ENCODE measurements around the gene AVPR2. TPM values are rescaled to one million over a fixed set of nuclear protein-coding genes. Genes with fewer than 3 reads are reported as not detected.

AVPR2 gene
- total RNA-seq, 1 donor, result not detected

GRCh38 chrX:153953892-153954557, 49.6 kb downstream of the AVPR2 start:
- TF ChIP-seq, protein P1, sequence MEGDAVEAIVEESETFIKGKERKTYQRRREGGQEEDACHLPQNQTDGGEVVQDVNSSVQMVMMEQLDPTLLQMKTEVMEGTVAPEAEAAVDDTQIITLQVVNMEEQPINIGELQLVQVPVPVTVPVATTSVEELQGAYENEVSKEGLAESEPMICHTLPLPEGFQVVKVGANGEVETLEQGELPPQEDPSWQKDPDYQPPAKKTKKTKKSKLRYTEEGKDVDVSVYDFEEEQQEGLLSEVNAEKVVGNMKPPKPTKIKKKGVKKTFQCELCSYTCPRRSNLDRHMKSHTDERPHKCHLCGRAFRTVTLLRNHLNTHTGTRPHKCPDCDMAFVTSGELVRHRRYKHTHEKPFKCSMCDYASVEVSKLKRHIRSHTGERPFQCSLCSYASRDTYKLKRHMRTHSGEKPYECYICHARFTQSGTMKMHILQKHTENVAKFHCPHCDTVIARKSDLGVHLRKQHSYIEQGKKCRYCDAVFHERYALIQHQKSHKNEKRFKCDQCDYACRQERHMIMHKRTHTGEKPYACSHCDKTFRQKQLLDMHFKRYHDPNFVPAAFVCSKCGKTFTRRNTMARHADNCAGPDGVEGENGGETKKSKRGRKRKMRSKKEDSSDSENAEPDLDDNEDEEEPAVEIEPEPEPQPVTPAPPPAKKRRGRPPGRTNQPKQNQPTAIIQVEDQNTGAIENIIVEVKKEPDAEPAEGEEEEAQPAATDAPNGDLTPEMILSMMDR (IDR thresholded peaks at IDR 0.05; ENCODE audit: extremely low read depth, low read depth, low read length), result no peak
- H3K9me3 ChIP-seq (ENCODE audit: low read depth, low read length), result no peaks in the 10 kb centered on the region
- no peaks in the 10 kb centered on the region for H3K27me3 ChIP-seq (ENCODE audit: insufficient read depth, low read length)
- H3K27ac ChIP-seq (ENCODE audit: low read depth, low read length), result no peak overlapping the region
- H3K36me3 ChIP-seq (ENCODE audit: insufficient read depth, low read length), result peaks cover 81% of the 10 kb centered on the region
- H3K4me3 ChIP-seq (ENCODE audit: insufficient read depth, low read length), result no peak overlapping the region
- H3K4me2 ChIP-seq (ENCODE audit: insufficient read depth, low read length), result no peak overlapping the region
- H4K20me1 ChIP-seq (ENCODE audit: insufficient read depth, low read length), result peaks cover 2% of the 10 kb centered on the region
- DNase-seq (ENCODE audit: insufficient read length, low spot score, missing footprints), result no peak
- H3K79me2 ChIP-seq (ENCODE audit: insufficient read depth, low read length), result no peaks in the 10 kb centered on the region
- H2AFZ ChIP-seq (ENCODE audit: low read length), result no peak overlapping the region
- H3K4me1 ChIP-seq (ENCODE audit: insufficient read depth, low read length), result no peaks in the 10 kb centered on the region

DNA sequence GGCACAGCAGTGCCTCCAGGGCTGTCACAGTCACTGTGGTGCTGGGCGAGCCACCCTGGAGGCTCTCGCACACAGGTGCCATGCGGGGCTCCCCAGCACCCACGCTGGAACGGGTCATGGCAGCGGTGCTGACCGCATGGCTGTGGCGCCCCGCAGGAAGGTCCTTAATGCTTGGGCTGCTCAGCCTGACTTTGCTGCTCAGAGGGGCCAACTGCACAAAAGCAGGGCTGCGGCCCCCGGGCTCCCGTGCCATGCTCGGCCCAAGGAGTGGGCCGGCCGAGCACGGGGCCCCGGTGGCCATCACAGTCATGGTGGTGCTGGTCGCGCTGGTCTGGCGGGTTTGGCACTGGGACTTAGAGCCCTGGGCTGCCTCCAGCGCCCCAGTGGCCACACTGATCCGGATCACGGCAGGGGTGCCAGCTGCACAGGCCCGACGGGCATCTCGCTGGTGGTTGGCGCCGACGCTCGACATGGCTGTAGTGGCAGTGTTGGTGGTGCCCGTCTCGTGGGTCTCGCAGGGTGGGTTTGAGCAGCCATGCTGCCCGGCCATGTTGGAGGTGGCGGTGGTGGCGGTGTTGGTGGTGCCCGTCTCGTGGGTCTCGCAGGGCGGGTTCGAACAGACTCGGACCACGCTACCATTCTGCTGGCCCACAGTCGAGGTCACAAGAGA, 50.2 kb downstream of the AVPR2 start:
- TF ChIP-seq, protein P1 (IDR thresholded peaks at IDR 0.05; ENCODE audit: extremely low read depth, low read depth, low read length), result no peak
- H3K4me3 ChIP-seq (ENCODE audit: insufficient read depth, low read length), result no peak overlapping the region
- H3K36me3 ChIP-seq (ENCODE audit: insufficient read depth, low read length), result peaks cover 83% of the 10 kb centered on the region

GRCh38 chrX:153955228-153955732, 50.8 kb downstream of the AVPR2 start:
- no peak overlapping the region for H3K4me2 ChIP-seq (ENCODE audit: insufficient read depth, low read length)
- TF ChIP-seq, protein P1 (IDR thresholded peaks at IDR 0.05; ENCODE audit: extremely low read depth, low read depth, low read length), result no peak
- no peak overlapping the region for H3K27ac ChIP-seq (ENCODE audit: low read depth, low read length)
- no peaks in the 10 kb centered on the region for H3K4me1 ChIP-seq (ENCODE audit: insufficient read depth, low read length)
- no peak for DNase-seq (ENCODE audit: insufficient read length, low spot score, missing footprints)
- H3K36me3 ChIP-seq (ENCODE audit: insufficient read depth, low read length), result peaks cover 77% of the 10 kb centered on the region
- no peaks in the 10 kb centered on the region for H3K27me3 ChIP-seq (ENCODE audit: insufficient read depth, low read length)
- H4K20me1 ChIP-seq (ENCODE audit: insufficient read depth, low read length), result peaks cover 2% of the 10 kb centered on the region
- no peaks in the 10 kb centered on the region for H3K9me3 ChIP-seq (ENCODE audit: low read depth, low read length)
- no peak overlapping the region for H3K4me3 ChIP-seq (ENCODE audit: insufficient read depth, low read length)
- no peak overlapping the region for H2AFZ ChIP-seq (ENCODE audit: low read length)
- no peaks in the 10 kb centered on the region for H3K79me2 ChIP-seq (ENCODE audit: insufficient read depth, low read length)

More for the DNA sequence above, 50.2 kb downstream of the AVPR2 start:
- Histone ChIP-seq H3K27me3 (ENCODE audit: insufficient read depth, low read length) (no peaks in the 10 kb centered on the region), H2AFZ (ENCODE audit: low read length) (no peak overlapping the region), H3K27ac (ENCODE audit: low read depth, low read length) (no peak overlapping the region), H4K20me1 (ENCODE audit: insufficient read depth, low read length) (peaks cover 2% of the 10 kb centered on the region), H3K4me1 (ENCODE audit: insufficient read depth, low read length) (no peaks in the 10 kb centered on the region), H3K9me3 (ENCODE audit: low read depth, low read length) (no peaks in the 10 kb centered on the region), H3K4me2 (ENCODE audit: insufficient read depth, low read length) (no peak overlapping the region), H3K79me2 (ENCODE audit: insufficient read depth, low read length) (no peaks in the 10 kb centered on the region)
- DNase-seq (ENCODE audit: insufficient read length, low spot score, missing footprints), result peak; percentile 87
